ENCODE data around the gene CADPS. TPM values are rescaled to one million over a fixed set of nuclear protein-coding genes. Genes with fewer than 3 reads are reported as not detected.

The CADPS gene
- total and polyA plus RNA-seq, 9 of the 15 experiments (the other 6 are each of a cell fraction or from before 2014, with no cell fraction given): not detected

- no peak for TF ChIP-seq MXD1 (CRISPR knock-in tag; IDR thresholded peaks at IDR 0.05; ENCODE audit: borderline replicate concordance, poor library complexity, severe bottlenecking)
Measured at GRCh38 chr3:62818347-62818746, 56.9 kb downstream of the CADPS start (continued).

- no peak for FAIRE-seq
Measured at GRCh38 chr3:62817678-62818077, 57.5 kb downstream of the CADPS start.

More at GRCh38 chr3:62817678-62818077, 57.5 kb downstream of the CADPS start:
- H2AFZ ChIP-seq (ENCODE audit: low read depth, low read length): no peak overlapping the region
- no peak for ATAC-seq
- TF ChIP-seq TCF3 (CRISPR knock-in tag; IDR thresholded peaks at IDR 0.05): no peak
- TF ChIP-seq SRF (CRISPR knock-in tag; IDR thresholded peaks at IDR 0.05): no peak
- no peak for TF ChIP-seq CCNT2 (IDR thresholded peaks at IDR 0.05; ENCODE audit: borderline replicate concordance, extremely low read depth, insufficient read length, low read depth, low read length)
- TF ChIP-seq YY1 (IDR thresholded peaks at IDR 0.05; ENCODE audit: borderline replicate concordance in 1 of 3, control insufficient read depth in 1 of 3, extremely low read depth in 1 of 3, insufficient read depth in 3 of 3, insufficient read length in 1 of 3, insufficient replicate concordance in 2 of 3, low read depth in 1 of 3, low read length in 2 of 3): no peak
- TF ChIP-seq KAT2B (IDR thresholded peaks at IDR 0.05; ENCODE audit: low read depth, low read length): no peak
- TF ChIP-seq ZNF3 (CRISPR knock-in tag; IDR thresholded peaks at IDR 0.05): no peak
- no peak for TF ChIP-seq ZBTB12 (CRISPR knock-in tag; IDR thresholded peaks at IDR 0.05)
- no peak for TF ChIP-seq ZNF668 (CRISPR knock-in tag; IDR thresholded peaks at IDR 0.05)
- no peak for TF ChIP-seq BMI1 (IDR thresholded peaks at IDR 0.05; ENCODE audit: low read length)
- TF ChIP-seq ZNF77 (CRISPR knock-in tag; IDR thresholded peaks at IDR 0.05): no peak
- no peak for TF ChIP-seq ELK3 (CRISPR knock-in tag; IDR thresholded peaks at IDR 0.05)
- TF ChIP-seq SMARCA5 (IDR thresholded peaks at IDR 0.05): no peak
- no peak for TF ChIP-seq NFIX (CRISPR knock-in tag; IDR thresholded peaks at IDR 0.05; ENCODE audit: low read depth)
- BruUV-seq (replicated peaks): no TSS peak
- POLR2A ChIA-PET: no interaction called here
- H3K9me3 ChIP-seq (replicated peaks; ENCODE audit: control insufficient read depth, insufficient read depth, low read depth, low read length): no peaks in the 10 kb centered on the region
- no peak overlapping the region for H3K4me3 ChIP-seq
- CTCF ChIA-PET (ENCODE audit: low intra/inter-chr PET ratio): no interaction called here
- no peak overlapping the region for H3K4me2 ChIP-seq (ENCODE audit: insufficient read depth, low read length)
- in situ Hi-C loops (cut with MboI) (no loop called here), intact Hi-C loops (cut with micrococcal nuclease) (no loop called here)
- no peaks in the 10 kb centered on the region for H3K9me1 ChIP-seq (ENCODE audit: control insufficient read depth, insufficient read depth, low read length)
- no peaks in the 10 kb centered on the region for H3K36me3 ChIP-seq (ENCODE audit: control insufficient read depth, insufficient read depth, low read length)
- H3K79me2 ChIP-seq (ENCODE audit: control insufficient read depth, insufficient read depth, low read length): no peaks in the 10 kb centered on the region
- no peaks in the 10 kb centered on the region for H3K27me3 ChIP-seq (ENCODE audit: control insufficient read depth in 2 of 2, insufficient read depth in 2 of 2, low read length in 2 of 2)
- no peak overlapping the region for H3K9ac ChIP-seq (ENCODE audit: insufficient read depth in 1 of 2, low read depth in 2 of 2, low read length in 2 of 2)
- H3K27ac ChIP-seq (ENCODE audit: extremely low read depth, low read depth, low read length): no peak overlapping the region
- 0% methylated on average over 2 of the region's 2 CpGs for WGBS (ENCODE audit: insufficient coverage, low coverage, missing lambda C conversion rate)
- no peaks in the 10 kb centered on the region for H4K20me1 ChIP-seq (replicated peaks; ENCODE audit: control insufficient read depth, insufficient read depth, low read length)
- DNase-seq (ENCODE audit: extremely low read depth in 1 of 4, low spot score in 3 of 4): no peak
- no peaks in the 10 kb centered on the region for H3K4me1 ChIP-seq (replicated peaks in 1 of 2; ENCODE audit: control insufficient read depth in 2 of 2, insufficient read depth in 2 of 2, low read length in 2 of 2)

Measured in K562 (cell line).